GM12878 (cell line): ENCODE results near the gene CLSTN2. TPM values are rescaled to one million over a fixed set of nuclear protein-coding genes. Genes with fewer than 3 reads are reported as not detected.

Source experiments
- HCFC1 ChIP-seq: fragments of 150-350 bp; IDR thresholded peaks from 2 replicates; pipeline ENCODE4 v1.6.1; 2014; ENCODE audit warnings: low read length
- NFXL1 ChIP-seq: fragments of 450-650 bp; IDR thresholded peaks from 2 replicates; pipeline ENCODE4 v1.6.1; 2017; ENCODE audit warnings: antibody characterized with exemption, mild to moderate bottlenecking, borderline replicate concordance
- RUNX3 ChIP-seq: IDR thresholded peaks from 2 replicates; pipeline ENCODE4 v1.6.1; 2012; ENCODE audit warnings: low read length, inconsistent platforms
- ZNF207 ChIP-seq: fragments of 450-650 bp; IDR thresholded peaks from 2 replicates; pipeline ENCODE4 v1.6.1; 2014; ENCODE audit warnings: antibody characterized with exemption, mild to moderate bottlenecking, borderline replicate concordance
- ZNF274 ChIP-seq: IDR thresholded peaks from one replicate; pipeline ENCODE4 v1.8.0; 2011; ENCODE audit not compliant: insufficient read length, insufficient read depth
- polyA plus RNA-seq, 11 experiments: library from polyadenylated mRNA; depleted of rRNA in 4 of 11; unstranded in 6 of 11; stranded (reverse) in 5 of 11; fragments of >200 nt; fragmentation: Nextera tagmentation in 4 of 11; fragmentation: Illumina TruSeq in 1 of 11; extraction: Ambion mirVana in 4 of 11; extraction: Trizol in 1 of 11; gene quantifications; 1 replicate in 1 of 11; 2 replicates in 10 of 11; pipeline versions ENCODE4 v1.2.1 to v1.2.3, GENCODE V29; 2011 to 2016; ENCODE audit warnings: inconsistent platforms in 2 of 11, missing spikeins in 2 of 11, low read depth in 1 of 11
- total RNA-seq, 4 experiments: library from RNA; depleted of rRNA in 3 of 4; stranded (reverse); fragments of >200 nt in 3 of 4; fragmentation: Illumina TruSeq in 1 of 4; extraction: Trizol in 1 of 4; gene quantifications; 2 replicates each; pipeline versions ENCODE4 v1.2.1 to v1.2.3, GENCODE V29; 2013 to 2021
- TF ChIP-seq, protein P1 (sequence below): fragments of 450-650 bp; formaldehyde crosslinking; IDR thresholded peaks from 2 replicates; pipeline ENCODE4 v1.4.0; 2020; ENCODE audit warnings: mild to moderate bottlenecking, moderate library complexity
- TF ChIP-seq, protein P2 (sequence below): fragments of 450-650 bp; IDR thresholded peaks from 2 replicates; pipeline ENCODE4 v1.6.1; 2018; ENCODE audit warnings: borderline replicate concordance, mild to moderate bottlenecking; ENCODE audit not compliant: partially characterized antibody
- TF ChIP-seq, protein P3 (sequence below), 3 experiments: IDR thresholded peaks in 2 of 3; conservative IDR thresholded peaks in 1 of 3; 2 replicates each; pipeline ENCODE4 v1.5.1; 2011; ENCODE audit warnings: low read depth in 3 of 3, low read length in 3 of 3, mild to moderate bottlenecking in 3 of 3, control low read depth in 2 of 3, moderate library complexity in 2 of 3, inconsistent platforms in 1 of 3, mixed read lengths in 1 of 3; ENCODE audit not compliant: control insufficient read depth in 2 of 3, insufficient read depth in 1 of 3; ENCODE audit errors: extremely low read depth in 1 of 3
- TF ChIP-seq, protein P4 (sequence below): fragments of 450-650 bp; IDR thresholded peaks from 2 replicates; pipeline ENCODE4 v1.6.1; 2017; ENCODE audit warnings: mild to moderate bottlenecking, moderate library complexity
- TF ChIP-seq, protein P5 (sequence below): IDR thresholded peaks from 2 replicates; pipeline ENCODE4 v1.6.1; 2012; ENCODE audit warnings: low read depth, low read length, improper control_type of control experiment

The CLSTN2 gene
- total and polyA plus RNA-seq, 10 of the 15 experiments (the other 5 are each of a cell fraction or from before 2014, with no cell fraction given) = under 0.01 to 0.10 (median under 0.01) TPM; not detected in 5

DNA sequence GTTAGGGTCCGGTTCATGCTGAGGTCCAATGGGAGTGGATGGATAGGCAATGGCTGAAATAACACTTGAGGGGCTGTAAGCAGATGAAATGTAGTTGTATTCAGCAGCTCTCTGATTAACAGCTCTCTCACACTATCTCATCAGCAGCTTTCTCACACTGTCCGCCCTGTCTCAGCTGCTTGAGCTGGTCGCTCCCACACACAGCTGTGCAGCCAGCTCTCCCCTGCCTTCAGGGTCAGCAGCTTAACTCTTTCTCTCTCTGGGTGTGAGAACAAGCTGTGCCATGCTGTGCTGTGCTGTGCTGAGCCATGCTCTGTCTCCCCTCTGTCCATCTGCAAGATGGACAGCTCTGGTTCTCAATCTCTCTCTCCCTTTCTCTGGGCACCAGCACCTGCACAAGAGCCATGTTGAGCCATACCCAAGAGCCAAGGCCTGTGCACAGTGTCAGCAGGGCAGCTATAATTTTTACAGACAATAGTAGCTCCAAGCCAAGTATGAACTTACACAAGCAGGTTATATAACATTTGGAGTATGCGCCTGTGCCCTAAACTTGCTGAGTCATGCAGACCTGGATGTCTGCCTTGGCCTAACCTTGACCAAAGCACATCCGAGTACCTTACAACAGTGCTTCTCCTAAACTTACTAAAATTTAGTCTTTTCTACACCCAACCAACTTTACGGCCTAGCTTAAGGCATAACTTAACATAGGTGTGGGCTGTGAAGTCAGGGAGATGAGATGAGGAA is 451.5 kb downstream of the CLSTN2 start (continued):
- TF ChIP-seq, protein P1, sequence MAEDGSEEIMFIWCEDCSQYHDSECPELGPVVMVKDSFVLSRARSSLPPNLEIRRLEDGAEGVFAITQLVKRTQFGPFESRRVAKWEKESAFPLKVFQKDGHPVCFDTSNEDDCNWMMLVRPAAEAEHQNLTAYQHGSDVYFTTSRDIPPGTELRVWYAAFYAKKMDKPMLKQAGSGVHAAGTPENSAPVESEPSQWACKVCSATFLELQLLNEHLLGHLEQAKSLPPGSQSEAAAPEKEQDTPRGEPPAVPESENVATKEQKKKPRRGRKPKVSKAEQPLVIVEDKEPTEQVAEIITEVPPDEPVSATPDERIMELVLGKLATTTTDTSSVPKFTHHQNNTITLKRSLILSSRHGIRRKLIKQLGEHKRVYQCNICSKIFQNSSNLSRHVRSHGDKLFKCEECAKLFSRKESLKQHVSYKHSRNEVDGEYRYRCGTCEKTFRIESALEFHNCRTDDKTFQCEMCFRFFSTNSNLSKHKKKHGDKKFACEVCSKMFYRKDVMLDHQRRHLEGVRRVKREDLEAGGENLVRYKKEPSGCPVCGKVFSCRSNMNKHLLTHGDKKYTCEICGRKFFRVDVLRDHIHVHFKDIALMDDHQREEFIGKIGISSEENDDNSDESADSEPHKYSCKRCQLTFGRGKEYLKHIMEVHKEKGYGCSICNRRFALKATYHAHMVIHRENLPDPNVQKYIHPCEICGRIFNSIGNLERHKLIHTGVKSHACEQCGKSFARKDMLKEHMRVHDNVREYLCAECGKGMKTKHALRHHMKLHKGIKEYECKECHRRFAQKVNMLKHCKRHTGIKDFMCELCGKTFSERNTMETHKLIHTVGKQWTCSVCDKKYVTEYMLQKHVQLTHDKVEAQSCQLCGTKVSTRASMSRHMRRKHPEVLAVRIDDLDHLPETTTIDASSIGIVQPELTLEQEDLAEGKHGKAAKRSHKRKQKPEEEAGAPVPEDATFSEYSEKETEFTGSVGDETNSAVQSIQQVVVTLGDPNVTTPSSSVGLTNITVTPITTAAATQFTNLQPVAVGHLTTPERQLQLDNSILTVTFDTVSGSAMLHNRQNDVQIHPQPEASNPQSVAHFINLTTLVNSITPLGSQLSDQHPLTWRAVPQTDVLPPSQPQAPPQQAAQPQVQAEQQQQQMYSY (CRISPR knock-in tag) = no peak
- TF ChIP-seq, protein P2, sequence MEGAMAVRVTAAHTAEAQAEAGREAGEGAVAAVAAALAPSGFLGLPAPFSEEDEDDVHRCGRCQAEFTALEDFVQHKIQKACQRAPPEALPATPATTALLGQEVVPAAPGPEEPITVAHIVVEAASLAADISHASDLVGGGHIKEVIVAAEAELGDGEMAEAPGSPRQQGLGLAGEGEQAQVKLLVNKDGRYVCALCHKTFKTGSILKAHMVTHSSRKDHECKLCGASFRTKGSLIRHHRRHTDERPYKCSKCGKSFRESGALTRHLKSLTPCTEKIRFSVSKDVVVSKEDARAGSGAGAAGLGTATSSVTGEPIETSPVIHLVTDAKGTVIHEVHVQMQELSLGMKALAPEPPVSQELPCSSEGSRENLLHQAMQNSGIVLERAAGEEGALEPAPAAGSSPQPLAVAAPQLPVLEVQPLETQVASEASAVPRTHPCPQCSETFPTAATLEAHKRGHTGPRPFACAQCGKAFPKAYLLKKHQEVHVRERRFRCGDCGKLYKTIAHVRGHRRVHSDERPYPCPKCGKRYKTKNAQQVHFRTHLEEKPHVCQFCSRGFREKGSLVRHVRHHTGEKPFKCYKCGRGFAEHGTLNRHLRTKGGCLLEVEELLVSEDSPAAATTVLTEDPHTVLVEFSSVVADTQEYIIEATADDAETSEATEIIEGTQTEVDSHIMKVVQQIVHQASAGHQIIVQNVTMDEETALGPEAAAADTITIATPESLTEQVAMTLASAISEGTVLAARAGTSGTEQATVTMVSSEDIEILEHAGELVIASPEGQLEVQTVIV = no peak
- no peak for TF ChIP-seq RUNX3
- TF ChIP-seq, protein P3, sequence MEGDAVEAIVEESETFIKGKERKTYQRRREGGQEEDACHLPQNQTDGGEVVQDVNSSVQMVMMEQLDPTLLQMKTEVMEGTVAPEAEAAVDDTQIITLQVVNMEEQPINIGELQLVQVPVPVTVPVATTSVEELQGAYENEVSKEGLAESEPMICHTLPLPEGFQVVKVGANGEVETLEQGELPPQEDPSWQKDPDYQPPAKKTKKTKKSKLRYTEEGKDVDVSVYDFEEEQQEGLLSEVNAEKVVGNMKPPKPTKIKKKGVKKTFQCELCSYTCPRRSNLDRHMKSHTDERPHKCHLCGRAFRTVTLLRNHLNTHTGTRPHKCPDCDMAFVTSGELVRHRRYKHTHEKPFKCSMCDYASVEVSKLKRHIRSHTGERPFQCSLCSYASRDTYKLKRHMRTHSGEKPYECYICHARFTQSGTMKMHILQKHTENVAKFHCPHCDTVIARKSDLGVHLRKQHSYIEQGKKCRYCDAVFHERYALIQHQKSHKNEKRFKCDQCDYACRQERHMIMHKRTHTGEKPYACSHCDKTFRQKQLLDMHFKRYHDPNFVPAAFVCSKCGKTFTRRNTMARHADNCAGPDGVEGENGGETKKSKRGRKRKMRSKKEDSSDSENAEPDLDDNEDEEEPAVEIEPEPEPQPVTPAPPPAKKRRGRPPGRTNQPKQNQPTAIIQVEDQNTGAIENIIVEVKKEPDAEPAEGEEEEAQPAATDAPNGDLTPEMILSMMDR (IDR thresholded peaks at IDR 0.05 in 2 of 3, conservative IDR thresholded peaks at IDR 0.05 in 1 of 3; ENCODE audit: control insufficient read depth in 2 of 3, extremely low read depth in 1 of 3, insufficient read depth in 1 of 3, low read depth in 3 of 3, low read length in 3 of 3) = no peak
- TF ChIP-seq NFXL1 = no peak
- TF ChIP-seq, protein P4, sequence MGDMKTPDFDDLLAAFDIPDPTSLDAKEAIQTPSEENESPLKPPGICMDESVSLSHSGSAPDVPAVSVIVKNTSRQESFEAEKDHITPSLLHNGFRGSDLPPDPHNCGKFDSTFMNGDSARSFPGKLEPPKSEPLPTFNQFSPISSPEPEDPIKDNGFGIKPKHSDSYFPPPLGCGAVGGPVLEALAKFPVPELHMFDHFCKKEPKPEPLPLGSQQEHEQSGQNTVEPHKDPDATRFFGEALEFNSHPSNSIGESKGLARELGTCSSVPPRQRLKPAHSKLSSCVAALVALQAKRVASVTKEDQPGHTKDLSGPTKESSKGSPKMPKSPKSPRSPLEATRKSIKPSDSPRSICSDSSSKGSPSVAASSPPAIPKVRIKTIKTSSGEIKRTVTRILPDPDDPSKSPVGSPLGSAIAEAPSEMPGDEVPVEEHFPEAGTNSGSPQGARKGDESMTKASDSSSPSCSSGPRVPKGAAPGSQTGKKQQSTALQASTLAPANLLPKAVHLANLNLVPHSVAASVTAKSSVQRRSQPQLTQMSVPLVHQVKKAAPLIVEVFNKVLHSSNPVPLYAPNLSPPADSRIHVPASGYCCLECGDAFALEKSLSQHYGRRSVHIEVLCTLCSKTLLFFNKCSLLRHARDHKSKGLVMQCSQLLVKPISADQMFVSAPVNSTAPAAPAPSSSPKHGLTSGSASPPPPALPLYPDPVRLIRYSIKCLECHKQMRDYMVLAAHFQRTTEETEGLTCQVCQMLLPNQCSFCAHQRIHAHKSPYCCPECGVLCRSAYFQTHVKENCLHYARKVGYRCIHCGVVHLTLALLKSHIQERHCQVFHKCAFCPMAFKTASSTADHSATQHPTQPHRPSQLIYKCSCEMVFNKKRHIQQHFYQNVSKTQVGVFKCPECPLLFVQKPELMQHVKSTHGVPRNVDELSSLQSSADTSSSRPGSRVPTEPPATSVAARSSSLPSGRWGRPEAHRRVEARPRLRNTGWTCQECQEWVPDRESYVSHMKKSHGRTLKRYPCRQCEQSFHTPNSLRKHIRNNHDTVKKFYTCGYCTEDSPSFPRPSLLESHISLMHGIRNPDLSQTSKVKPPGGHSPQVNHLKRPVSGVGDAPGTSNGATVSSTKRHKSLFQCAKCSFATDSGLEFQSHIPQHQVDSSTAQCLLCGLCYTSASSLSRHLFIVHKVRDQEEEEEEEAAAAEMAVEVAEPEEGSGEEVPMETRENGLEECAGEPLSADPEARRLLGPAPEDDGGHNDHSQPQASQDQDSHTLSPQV = no peak
- no peak for TF ChIP-seq HCFC1
- no peak for TF ChIP-seq ZNF207
- TF ChIP-seq, protein P5, sequence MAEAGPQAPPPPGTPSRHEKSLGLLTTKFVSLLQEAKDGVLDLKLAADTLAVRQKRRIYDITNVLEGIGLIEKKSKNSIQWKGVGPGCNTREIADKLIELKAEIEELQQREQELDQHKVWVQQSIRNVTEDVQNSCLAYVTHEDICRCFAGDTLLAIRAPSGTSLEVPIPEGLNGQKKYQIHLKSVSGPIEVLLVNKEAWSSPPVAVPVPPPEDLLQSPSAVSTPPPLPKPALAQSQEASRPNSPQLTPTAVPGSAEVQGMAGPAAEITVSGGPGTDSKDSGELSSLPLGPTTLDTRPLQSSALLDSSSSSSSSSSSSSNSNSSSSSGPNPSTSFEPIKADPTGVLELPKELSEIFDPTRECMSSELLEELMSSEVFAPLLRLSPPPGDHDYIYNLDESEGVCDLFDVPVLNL = no peak
- no peak for TF ChIP-seq ZNF274
